ENCODE data around the gene LUZP2.

LUZP2 gene

DNA sequence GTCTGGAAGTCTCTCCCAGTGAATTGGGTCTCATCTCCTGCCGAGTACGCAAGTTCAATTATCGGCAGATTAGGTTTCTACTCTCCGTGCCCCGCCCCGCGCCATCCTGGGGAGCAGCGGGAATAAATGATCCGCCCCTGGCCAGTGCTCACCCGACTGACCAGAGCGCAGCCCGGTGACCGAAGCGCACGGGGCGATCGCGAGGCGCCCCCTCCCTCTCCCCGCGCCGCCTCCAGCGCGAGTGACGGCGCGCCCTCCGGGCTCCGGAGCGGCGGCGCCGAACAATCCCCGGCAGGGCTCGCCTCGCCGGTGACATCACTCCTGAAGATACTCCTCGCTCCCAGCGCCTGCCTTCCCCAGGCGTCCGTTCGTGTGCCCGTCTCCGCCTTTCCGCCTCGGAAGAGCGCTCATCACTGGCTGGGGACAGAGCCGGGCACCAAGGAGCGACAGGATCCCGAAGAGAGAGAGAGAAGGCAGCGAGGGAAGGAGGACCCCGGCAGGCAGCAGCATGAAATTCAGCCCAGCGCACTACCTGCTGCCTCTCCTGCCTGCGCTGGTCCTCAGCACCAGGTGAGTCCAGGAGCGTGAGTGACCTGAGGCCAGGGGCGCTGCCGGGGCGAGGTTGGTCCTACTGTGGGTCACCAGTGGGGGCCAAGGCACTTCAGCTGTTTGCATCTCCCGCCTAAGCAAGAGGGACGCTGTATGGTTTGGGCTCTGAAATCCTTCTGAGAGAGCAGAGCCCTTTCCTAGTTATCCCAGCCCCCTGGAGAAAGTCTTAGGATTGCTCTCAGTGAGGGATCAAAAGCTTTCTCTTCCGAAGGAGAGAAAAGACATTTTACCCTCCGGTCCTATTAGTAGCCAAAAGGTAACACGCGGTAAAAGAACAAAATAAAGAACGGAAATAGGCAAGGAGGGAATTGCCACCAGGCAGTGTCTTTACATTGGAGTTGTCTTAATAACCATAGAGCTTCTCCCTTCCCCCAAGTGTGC, at the start of gene LUZP2:
LUZP2 (plus strand) TSS at position 318 of the 990 bp plus-strand sequence.
- TF ChIP-seq, protein P1, sequence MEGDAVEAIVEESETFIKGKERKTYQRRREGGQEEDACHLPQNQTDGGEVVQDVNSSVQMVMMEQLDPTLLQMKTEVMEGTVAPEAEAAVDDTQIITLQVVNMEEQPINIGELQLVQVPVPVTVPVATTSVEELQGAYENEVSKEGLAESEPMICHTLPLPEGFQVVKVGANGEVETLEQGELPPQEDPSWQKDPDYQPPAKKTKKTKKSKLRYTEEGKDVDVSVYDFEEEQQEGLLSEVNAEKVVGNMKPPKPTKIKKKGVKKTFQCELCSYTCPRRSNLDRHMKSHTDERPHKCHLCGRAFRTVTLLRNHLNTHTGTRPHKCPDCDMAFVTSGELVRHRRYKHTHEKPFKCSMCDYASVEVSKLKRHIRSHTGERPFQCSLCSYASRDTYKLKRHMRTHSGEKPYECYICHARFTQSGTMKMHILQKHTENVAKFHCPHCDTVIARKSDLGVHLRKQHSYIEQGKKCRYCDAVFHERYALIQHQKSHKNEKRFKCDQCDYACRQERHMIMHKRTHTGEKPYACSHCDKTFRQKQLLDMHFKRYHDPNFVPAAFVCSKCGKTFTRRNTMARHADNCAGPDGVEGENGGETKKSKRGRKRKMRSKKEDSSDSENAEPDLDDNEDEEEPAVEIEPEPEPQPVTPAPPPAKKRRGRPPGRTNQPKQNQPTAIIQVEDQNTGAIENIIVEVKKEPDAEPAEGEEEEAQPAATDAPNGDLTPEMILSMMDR (conservative IDR thresholded peaks at IDR 0.05; ENCODE audit: low read depth, low read length): peak; percentile 24
- DNase-seq (ENCODE audit: low read depth): no peak
- H3K4me3 ChIP-seq (ENCODE audit: low read length): peak within 1 kb of the TSS; percentile 79

DNA sequence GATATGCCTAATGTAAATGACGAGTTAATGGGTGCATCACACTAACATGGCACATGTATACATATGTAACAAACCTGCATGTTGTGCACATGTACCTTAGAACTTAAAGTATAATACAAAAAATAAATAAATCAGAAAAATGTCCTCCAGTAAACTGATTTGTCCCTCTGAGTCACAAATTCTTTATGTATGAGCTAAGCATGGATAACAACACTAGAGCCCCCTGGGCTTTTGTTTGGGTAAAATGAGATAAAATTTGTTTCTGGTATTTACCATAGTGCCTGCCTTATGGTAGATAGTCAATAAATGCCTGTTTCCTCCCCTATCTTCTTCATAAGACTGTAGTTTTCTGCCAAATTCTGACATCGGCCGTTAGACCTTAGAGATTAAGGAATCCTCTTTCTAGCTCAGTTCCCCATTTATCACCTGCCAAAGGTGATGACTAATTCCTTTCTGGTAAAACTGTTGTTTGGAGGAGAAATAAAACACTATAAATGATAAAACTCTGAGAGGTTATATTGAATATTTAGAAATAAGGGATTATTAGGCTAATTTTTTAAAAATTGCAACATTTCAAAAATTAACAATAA, 43.6 kb upstream of the LUZP2 start:
- no peak overlapping the region for H3K4me3 ChIP-seq (ENCODE audit: low read length)
- no peak for DNase-seq (ENCODE audit: low read depth)

DNA sequence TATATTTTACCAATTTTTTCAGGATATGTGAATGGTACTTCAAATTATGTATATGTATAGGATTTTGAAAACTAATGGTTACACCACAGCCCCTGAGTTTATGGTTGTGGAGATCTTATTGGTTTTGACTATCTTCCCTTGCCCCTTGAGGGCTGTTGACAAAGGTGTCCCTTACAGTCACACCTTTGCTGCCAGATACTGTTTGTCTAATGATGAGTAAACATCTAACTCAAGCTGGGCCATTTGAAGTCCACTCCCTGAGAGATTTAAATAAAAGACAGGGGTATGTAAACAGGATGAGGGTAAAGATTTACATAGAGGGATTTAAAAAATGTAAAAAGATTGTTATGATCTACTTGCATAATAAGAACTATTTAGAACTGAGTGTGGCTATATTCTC, 38.9 kb upstream of the LUZP2 start:
- TF ChIP-seq, protein P1 (conservative IDR thresholded peaks at IDR 0.05; ENCODE audit: low read depth, low read length): no peak
- DNase-seq (ENCODE audit: low read depth): no peak
- H3K4me3 ChIP-seq (ENCODE audit: low read length): no peak overlapping the region

More for the DNA sequence above, 43.6 kb upstream of the LUZP2 start:
- TF ChIP-seq, protein P1 (conservative IDR thresholded peaks at IDR 0.05; ENCODE audit: low read depth, low read length): no peak

DNA sequence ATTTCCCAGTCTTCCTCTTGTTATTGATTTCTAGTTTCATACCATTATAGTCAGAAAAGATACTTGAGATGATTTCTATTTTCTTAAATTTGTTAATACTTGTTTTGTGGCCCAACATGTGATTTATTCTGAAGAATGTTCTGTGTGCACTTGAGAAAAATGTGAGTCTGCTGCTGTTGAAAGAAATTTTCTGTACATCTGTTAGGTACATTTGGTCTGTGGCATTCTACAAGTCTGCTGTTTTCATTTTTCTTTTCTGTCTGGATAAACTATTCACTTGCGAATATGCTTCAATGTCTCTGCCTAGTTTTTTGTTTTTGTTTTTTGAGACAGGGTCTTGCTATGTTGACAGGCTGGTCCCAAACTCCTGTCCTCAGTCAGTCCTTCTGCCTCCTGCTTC, 26.4 kb upstream of the LUZP2 start:
- TF ChIP-seq, protein P1 (conservative IDR thresholded peaks at IDR 0.05; ENCODE audit: low read depth, low read length): no peak
- H3K4me3 ChIP-seq (ENCODE audit: low read length): no peak overlapping the region
- DNase-seq (ENCODE audit: low read depth): no peak

DNA sequence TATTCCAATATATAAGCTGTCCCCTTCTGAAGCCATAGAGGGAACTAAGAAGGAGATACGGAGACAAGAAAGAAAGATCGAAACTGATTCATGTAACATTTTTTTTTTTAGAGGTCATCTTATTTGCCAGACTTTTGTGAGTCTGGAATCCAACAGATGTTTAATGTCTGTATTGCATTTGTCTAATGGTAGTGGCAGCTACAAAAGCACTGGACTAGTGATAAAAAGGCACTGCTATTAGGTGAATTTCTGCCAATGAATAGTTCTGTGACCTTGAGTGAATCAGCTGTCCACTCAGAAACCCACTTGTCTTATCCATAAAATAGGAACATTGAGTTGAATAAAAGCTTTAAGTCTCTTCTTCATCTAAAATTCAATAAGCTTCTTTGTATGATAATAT, 25.8 kb upstream of the LUZP2 start:
- TF ChIP-seq, protein P1 (conservative IDR thresholded peaks at IDR 0.05; ENCODE audit: low read depth, low read length): no peak
- no peak overlapping the region for H3K4me3 ChIP-seq (ENCODE audit: low read length)
- DNase-seq (ENCODE audit: low read depth): no peak

DNA sequence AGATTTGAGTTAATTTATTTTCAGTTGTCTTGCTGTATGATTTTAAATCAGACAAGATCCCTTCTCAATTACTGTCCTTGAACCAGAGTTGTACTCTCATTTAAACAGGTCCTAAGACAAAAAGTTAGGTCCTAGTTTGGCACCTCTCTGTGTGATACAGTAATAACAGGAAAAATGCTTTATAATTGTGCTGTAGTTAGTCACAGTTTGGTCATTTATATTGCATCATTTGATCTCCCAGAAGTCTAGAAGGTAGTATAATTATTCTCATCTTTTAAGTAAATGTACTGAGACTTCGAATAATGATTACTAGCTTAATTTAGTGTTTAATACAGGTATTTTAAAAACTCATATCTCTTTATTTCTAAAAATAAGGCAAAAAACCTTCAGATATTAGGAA, 18.1 kb upstream of the LUZP2 start:
- TF ChIP-seq, protein P1 (conservative IDR thresholded peaks at IDR 0.05; ENCODE audit: low read depth, low read length): no peak
- H3K4me3 ChIP-seq (ENCODE audit: low read length): no peak overlapping the region
- no peak for DNase-seq (ENCODE audit: low read depth)

Measured in retinal pigment epithelial cell (primary cell).